HEK293T (cell line): ENCODE measurements around the gene PRKCA.
A peak's percentile ranks its signal among the peaks of the same experiment; 100 is the strongest.

Source experiments
- CTCF ChIA-PET: fragments of 350-600 bp; formaldehyde crosslinking; extraction: SDS; loops from one replicate; lab custom pipeline; 2021; ENCODE audit warnings: antibody characterized with exemption, inconsistent platforms; lab: Yijun Ruan, JAX
- POLR2A ChIA-PET: fragments of 350-600 bp; formaldehyde crosslinking; extraction: SDS; loops from one replicate; lab custom pipeline; 2020; ENCODE audit warnings: antibody characterized with exemption, inconsistent platforms; lab: Yijun Ruan, JAX
- DNase-seq: peaks from one replicate; pipeline ENCODE4 v3.0.0; 2012; ENCODE audit warnings: mixed read lengths; ENCODE audit errors: extremely low spot score
- ARNT ChIP-seq: fragments of 450-650 bp; IDR thresholded peaks from 2 replicates; pipeline ENCODE4 v1.6.1; 2017; ENCODE audit warnings: mild to moderate bottlenecking
- BHLHE40 ChIP-seq: fragments of 450-650 bp; IDR thresholded peaks from 2 replicates; pipeline ENCODE4 v1.6.1; 2016; ENCODE audit warnings: mild to moderate bottlenecking, moderate library complexity, borderline replicate concordance
- CTBP1 ChIP-seq: fragments of 450-650 bp; IDR thresholded peaks from 2 replicates; pipeline ENCODE4 v1.6.1; 2016; ENCODE audit warnings: borderline replicate concordance
- ELF4 ChIP-seq: fragments of 450-650 bp; IDR thresholded peaks from 2 replicates; pipeline ENCODE4 v1.6.1; 2017; ENCODE audit warnings: antibody characterized with exemption
- FOXA1 ChIP-seq: fragments of 450-650 bp; IDR thresholded peaks from 2 replicates; pipeline ENCODE4 v1.6.1; 2016; ENCODE audit warnings: mild to moderate bottlenecking
- FOXK2 ChIP-seq: fragments of 450-650 bp; IDR thresholded peaks from 2 replicates; pipeline ENCODE4 v1.6.1; 2016; ENCODE audit warnings: mild to moderate bottlenecking
- FOXM1 ChIP-seq: fragments of 450-650 bp; IDR thresholded peaks from 2 replicates; pipeline ENCODE4 v1.6.1; 2017; ENCODE audit warnings: mild to moderate bottlenecking, borderline replicate concordance
- HDGF ChIP-seq: fragments of 450-650 bp; IDR thresholded peaks from 2 replicates; pipeline ENCODE4 v1.6.1; 2017; ENCODE audit warnings: antibody characterized with exemption, borderline replicate concordance
- L3MBTL2 ChIP-seq: fragments of 450-650 bp; conservative IDR thresholded peaks from 2 replicates; pipeline ENCODE4 v1.6.1; 2016; ENCODE audit warnings: mild to moderate bottlenecking
- LEF1 ChIP-seq: fragments of 450-650 bp; IDR thresholded peaks from 2 replicates; pipeline ENCODE4 v1.6.1; 2017; ENCODE audit warnings: mild to moderate bottlenecking, borderline replicate concordance
- NFRKB ChIP-seq: fragments of 450-650 bp; IDR thresholded peaks from 2 replicates; pipeline ENCODE4 v1.6.1; 2016; ENCODE audit warnings: mild to moderate bottlenecking, moderate library complexity
- PKNOX1 ChIP-seq: fragments of 450-650 bp; IDR thresholded peaks from 2 replicates; pipeline ENCODE4 v1.6.1; 2016
- SP1 ChIP-seq: fragments of 450-650 bp; IDR thresholded peaks from 2 replicates; pipeline ENCODE4 v1.6.1; 2017
- SUZ12 ChIP-seq: fragments of 450-650 bp; IDR thresholded peaks from 2 replicates; pipeline ENCODE4 v1.6.1; 2016; ENCODE audit warnings: mild to moderate bottlenecking
- TARDBP ChIP-seq: fragments of 450-650 bp; IDR thresholded peaks from 2 replicates; pipeline ENCODE4 v1.6.1; 2016
- ZNF384 ChIP-seq: fragments of 450-650 bp; IDR thresholded peaks from 2 replicates; pipeline ENCODE4 v1.6.1; 2016

The PRKCA gene

GRCh38 chr17:66726371-66726770 is 424.0 kb downstream of the PRKCA start:
- ChIA-PET CTCF (no interaction called here), POLR2A (no interaction called here)
- TF ChIP-seq NFRKB (no peak), TARDBP (no peak), FOXA1 (no peak), PKNOX1 (no peak), SP1 (no peak), SUZ12 (no peak), ARNT (no peak), ELF4 (no peak), BHLHE40 (no peak), LEF1 (no peak), FOXK2 (no peak)
- no peak for DNase-seq

DNA sequence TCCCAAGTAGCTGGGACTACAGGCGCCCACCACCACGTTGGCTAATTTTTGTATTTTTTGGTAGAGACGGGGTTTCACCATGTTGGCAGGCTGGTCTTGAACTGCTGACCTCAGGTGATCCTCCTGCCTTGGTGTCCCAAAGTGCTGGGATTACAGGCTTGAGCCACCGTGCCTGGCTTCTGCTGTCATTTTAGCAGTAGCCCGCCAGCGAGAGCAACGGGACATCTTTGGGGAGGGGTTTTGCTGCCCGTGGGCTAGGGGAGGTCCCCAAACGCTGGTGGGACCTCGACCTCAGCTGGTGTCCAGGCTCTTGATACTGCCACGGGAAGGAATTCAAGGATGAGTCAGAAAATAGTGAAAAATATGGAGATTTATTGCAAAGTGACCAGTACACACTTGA is 424.4 kb downstream of the PRKCA start:
- ChIA-PET POLR2A (no interaction called here), CTCF (no interaction called here)
- TF ChIP-seq FOXM1: no peak
- no peak for TF ChIP-seq ARNT
- TF ChIP-seq CTBP1: no peak
- no peak for DNase-seq

- ChIA-PET CTCF (interaction anchor here (0.5 to 1.4 kb wide), 11 partner anchors 10 to 1078 kb away, joined by 3 to 7 read pairs (median 4); no protein-coding TSS in a partner anchor), POLR2A (no interaction called here)
- TF ChIP-seq NFRKB (no peak), TARDBP (no peak), SUZ12 (no peak), PKNOX1 (no peak), ZNF384 (no peak), BHLHE40 (no peak), FOXM1 (no peak), FOXA1 (no peak), L3MBTL2 (no peak), HDGF (no peak), FOXK2 (no peak), SP1 (no peak), LEF1 (no peak), CTBP1 (no peak), ELF4 (no peak), ARNT (no peak)
- peak; percentile 75 for DNase-seq
Measured at GRCh38 chr17:66727634-66728570, 425.5 kb downstream of the PRKCA start.

DNA sequence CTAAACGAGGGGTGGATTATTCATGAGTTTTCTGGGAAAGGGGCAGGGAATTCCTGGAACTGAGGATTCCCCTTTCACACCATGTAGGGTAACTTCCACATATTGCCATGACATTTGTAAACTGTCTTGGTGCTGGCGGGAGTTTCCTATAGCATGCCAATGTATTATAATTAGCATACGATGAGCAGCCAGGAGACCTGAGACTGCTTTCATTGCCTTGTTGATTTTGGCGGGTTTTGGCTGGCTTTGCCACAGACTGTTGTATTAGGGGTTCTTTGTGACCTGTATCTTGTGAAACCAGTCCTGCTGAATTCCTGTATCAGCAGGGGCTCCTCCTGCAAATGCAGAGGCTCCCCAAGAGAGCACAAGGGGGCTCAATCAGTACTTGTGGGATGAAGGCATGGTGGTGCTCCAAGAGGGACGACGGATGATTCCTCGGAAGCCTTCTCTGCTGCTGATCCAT is 428.1 kb downstream of the PRKCA start:
- TF ChIP-seq BHLHE40 (no peak), ARNT (no peak), FOXM1 (no peak), HDGF (no peak), NFRKB (no peak), ZNF384 (no peak), SUZ12 (no peak), LEF1 (no peak)
- no peak for DNase-seq
- CTCF ChIA-PET: interaction anchor here (0.7 kb wide), 1 partner anchor 272 kb away, joined by 4 read pairs; no protein-coding TSS in a partner anchor
- POLR2A ChIA-PET: no interaction called here

DNA sequence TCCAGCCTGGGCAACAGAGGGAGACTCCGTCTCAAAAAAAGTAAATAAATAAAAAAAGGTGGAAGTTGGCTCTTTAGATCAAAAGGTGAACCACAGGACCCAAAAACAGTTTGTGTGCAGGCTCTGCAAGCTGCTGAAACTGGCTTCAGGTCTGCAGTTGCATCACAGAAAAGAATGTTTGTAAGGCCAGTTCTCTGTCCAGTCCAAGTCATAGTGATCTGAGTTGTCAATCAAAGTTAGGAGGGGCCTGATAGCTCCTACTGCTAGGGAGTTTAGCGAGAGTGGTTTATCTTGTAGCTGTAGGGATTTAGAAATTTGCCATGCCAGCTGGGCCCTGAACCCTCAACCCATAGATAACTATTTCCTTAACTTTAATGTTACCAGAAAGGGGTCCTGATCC is 431.3 kb downstream of the PRKCA start:
- CTCF ChIA-PET: no interaction called here
- POLR2A ChIA-PET: no interaction called here
- TF ChIP-seq FOXM1 (no peak), LEF1 (no peak), ELF4 (no peak), BHLHE40 (no peak), TARDBP (no peak)
- DNase-seq: no peak

- CTCF ChIA-PET: no interaction called here
- TF ChIP-seq L3MBTL2: no peak
- TF ChIP-seq TARDBP: no peak
- TF ChIP-seq ELF4: no peak
Measured at GRCh38 chr17:66734186-66734943, 432.0 kb downstream of the PRKCA start.

DNA sequence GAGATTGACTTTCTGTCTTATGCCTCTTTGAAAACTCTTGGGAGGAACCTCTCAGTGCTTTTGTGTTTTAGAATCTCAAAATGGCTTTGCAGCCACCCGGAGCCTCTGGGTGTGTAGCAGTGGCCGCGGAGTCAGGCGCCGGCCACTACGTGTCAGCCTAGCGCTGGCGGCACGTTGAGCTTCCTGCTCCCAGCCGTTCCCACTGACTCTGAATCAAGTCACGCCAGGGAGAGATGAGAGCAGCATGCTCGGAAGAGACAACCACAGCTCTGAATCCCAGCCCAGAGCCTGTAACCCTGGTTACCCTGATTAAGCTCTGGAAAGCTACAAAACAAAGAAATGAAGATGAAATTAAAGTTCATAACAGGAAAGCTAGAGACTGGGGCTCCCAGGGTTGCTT is 435.1 kb downstream of the PRKCA start:
- POLR2A ChIA-PET: no interaction called here
- no peak for DNase-seq
- CTCF ChIA-PET: interaction anchor here (1.6 kb wide), 1 partner anchor 10 kb away, joined by 4 read pairs; no protein-coding TSS in a partner anchor
- TF ChIP-seq L3MBTL2: no peak
- no peak for TF ChIP-seq SUZ12
- TF ChIP-seq ZNF384: no peak
- TF ChIP-seq HDGF: no peak
- TF ChIP-seq PKNOX1: no peak
- TF ChIP-seq ARNT: no peak
- TF ChIP-seq LEF1: no peak
- no peak for TF ChIP-seq FOXM1
- no peak for TF ChIP-seq TARDBP
- no peak for TF ChIP-seq CTBP1
- no peak for TF ChIP-seq BHLHE40
- TF ChIP-seq FOXK2: no peak
- TF ChIP-seq SP1: no peak

More at GRCh38 chr17:66734186-66734943, 432.0 kb downstream of the PRKCA start:
- no peak for DNase-seq
- POLR2A ChIA-PET: no interaction called here
